NCI-H1930 (cell line): ENCODE data around the gene ADAMTSL3.
A peak's percentile ranks its signal among the peaks of the same experiment; 100 is the strongest.

Experiments
- DNase-seq, 2 experiments: peaks; one replicate each; lab custom pipeline; 2025; lab: John Stamatoyannopoulos, UW

Gene ADAMTSL3

DNA sequence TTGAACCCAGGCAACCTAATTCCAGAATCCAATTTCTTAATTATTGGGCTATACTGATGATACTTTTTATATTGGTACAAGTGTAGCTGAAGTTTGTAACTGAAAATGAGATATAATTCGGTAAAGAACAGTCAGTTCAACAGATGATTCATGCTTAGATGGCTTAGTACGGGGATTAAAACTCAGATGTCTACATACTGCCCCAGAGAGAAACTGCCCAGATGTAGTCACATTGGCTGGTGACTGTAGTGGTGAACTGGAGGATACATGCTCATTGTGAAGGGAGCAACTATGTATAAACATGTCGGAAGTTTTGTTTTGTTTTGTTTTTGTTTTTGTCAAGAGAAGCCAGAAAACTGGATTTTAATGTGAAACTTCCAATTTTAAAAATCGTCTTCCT is 179.6 kb downstream of the ADAMTSL3 start:
- DNase-seq = no peak

DNA sequence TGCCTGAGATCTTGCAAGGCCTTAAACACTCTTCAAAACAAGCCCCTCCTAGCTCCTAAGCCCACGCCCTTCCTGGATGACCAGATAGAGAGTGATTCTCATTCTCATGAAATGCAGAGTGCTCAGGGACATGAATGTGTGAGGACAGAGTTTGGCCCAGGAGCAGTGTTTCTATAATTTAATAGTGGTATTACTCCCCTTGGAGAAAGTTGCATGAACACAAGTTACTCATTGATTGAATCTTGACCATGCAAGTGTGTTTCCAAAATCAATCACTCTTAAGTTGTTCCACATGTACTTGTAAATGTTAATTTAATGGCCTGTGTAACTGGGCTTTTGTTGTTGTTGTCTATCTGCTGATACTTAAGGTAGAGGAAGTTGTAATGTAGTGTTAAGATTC is 181.6 kb downstream of the ADAMTSL3 start:
- DNase-seq = no peak

DNA sequence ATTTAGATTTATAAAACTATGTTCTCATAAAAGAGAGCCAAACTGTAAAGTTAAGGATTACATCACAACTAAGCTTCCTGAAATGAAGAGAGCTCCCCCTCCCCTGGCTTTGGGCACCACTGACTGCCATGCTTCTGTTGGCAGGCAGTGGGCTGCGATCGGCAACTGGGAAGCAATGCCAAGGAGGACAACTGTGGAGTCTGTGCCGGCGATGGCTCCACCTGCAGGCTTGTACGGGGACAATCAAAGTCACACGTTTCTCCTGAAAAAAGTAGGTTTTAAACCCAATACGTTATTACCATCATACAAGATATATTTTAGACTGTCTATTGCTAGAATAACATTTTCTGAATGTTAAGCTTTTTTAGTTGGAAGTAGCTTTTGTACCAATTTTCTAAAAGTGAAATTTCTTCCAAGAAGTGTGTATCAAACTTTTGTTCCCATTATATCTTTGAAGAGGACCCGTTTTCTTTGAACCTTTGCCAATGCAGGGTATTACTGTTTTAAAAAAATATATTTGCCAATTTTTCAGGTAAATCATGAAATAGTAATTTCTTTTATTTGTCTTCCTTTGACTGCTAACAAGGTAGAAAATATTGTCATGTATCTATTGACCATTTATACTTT is 184.1 kb downstream of the ADAMTSL3 start:
- DNase-seq = peak; percentile 1 to 3

DNA sequence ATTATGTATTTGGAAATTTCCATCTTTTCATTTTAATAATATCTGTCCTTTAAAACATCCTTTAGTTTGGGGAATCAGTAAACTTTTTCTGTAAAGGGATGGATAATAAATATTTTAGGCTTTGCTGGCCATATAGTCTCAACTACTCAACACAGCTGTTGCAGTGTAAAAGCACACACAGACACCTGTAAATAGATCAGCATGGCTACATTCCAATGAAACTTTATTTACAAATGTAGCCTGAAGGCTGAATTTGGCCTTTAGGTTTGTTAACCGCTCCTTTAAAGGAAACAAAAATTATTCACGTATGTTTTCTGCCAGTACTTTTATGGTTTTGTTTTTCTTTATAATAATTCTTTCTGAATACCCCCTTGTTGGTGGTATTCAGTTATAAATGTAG is 184.8 kb downstream of the ADAMTSL3 start:
- no peak for DNase-seq

DNA sequence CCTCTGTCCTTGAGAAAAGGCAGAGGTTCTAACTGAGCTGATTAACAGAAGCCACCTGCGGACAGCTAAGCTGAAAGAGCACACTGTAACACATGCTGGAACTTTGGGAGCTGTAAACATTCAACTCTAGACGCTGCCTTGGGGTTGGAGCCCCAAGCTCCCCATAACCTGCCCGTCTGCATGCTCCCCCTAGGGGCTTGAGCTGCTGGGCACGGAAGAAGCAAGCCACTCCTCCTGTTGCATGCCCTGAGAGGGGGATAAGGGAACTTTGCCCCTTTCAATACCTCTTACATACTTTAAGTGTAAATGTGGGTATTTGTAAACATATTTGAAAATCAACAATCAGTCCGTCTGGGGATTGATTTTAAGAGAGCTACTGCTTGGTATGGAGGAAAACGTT is 188.4 kb downstream of the ADAMTSL3 start:
- no peak for DNase-seq

DNA sequence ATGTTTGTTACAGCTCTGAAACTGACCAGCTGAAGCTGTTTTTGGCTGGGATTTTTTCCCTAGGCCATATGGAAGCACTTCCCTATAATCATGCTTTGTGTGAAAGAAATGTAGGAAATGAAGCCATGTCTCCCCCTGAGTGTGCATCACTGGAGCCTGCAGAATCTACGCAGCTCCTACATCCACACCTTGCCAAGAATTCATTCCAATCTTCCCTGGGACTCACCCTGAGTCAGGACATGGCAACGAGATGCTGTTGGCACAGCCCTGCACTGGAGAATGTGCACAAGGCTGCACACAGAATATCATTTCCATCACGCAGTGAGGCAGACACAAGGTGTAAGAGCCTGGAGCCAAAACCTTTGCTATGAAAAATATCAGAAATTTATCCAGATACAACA is 189.5 kb downstream of the ADAMTSL3 start:
- no peak for DNase-seq

DNA sequence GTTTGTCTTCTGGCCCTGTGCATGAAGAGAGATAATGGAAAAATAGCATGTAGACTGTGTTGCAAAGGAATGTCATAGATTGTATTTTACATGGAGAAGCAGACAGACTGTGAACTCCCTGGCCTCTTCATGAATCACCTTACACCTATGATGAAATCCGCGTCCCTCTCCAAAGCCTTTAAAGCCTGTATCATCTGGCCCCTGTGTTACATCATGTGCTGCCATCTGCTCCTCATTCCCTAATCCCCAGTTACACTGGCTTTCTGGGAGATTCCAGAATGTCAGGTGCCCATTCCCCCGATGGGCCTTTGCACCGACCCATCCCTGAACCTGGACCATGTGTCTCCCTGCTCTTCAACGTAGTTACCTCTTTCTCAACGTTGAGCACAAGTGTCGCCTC is 190.8 kb downstream of the ADAMTSL3 start:
- DNase-seq = no peak

DNA sequence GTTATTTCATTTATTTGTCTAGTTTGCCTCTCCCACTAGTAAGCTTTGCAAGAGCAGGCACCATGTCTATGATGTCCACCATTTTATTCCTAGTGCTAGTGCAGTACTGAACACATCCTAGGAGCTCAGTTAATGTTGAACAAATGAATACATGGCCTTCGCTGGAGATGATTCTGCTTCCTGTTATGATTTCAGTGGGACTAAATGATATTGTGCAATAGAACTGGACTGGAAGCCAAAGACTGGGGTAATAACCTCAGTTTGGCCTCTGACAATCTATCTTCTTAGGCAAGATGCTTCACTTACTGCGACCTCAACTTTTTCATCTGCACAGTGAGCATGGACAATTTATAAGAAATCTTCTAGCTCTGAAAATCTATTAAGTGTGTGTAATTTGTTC is 191.3 kb downstream of the ADAMTSL3 start:
- no peak for DNase-seq

DNA sequence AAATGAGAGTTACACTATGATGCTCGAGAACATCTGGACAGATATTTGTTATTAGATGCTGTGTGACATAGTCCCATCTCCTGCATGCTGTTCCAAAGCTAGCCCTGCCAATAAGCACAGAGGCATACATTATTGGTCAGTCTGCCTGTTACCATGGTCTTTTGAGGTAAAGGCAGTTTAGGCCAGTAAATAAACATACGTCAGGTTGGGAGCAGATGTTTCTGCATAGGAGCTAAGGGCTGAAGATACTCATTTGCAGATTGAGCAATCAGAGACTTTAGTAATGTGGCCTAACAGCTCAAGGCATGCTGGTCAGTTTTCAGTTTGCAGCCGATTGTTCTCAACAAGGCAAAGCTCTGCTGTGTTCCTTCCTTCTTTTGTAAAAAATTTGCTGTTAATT is 192.9 kb downstream of the ADAMTSL3 start:
- DNase-seq = no peak

DNA sequence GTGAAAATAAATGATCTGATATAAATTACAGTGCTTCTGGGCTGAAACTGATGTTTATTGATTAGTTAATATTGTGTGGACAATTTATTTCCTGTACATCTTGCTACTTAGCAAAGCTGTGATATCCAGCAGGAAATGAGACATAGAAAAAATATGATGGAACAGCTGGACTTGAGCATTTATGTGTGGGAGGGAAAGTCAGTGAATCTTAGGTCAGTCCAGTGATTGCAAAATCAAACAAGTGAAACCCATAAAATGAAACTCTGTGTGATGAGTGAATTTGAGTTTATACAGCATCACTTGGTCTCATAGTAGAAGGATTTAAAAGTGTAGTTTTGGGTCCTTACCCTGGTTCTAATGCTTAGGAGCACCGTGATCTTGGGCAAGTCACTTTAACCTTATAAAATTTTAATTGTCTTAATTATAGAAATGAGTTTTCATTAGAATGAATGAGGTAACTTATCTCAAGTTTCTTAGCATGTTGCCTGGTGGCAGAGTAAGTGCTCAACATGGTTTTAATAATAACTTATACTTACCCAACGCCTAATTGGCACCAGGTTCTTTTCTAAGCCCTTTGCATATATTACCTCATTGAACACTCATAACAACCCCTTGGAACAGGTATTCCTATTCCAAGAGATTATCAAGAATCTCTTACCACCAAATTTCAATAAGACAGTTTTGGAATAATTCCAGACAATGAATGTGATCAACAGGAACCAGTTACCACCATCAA is 194.6 kb downstream of the ADAMTSL3 start:
- no peak for DNase-seq

DNA sequence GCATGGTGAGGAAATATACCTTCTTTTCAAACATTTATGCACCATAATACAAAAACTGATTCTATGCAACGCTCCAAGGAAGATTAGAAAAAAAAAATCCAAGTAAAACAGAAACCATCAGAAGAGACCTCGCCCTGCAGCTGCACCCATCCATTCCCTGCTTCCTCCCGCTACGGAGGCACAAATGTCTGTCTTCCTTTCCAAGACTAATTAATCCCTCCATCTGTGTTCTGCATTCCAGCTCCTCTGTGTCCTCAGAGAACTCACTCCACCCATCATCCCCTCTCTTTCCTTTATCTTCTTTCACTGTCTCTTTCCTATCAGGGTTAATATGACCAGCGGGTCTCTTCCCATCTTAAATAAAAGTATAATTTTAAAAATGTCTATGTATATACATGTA is 196.1 kb downstream of the ADAMTSL3 start:
- no peak for DNase-seq

DNA sequence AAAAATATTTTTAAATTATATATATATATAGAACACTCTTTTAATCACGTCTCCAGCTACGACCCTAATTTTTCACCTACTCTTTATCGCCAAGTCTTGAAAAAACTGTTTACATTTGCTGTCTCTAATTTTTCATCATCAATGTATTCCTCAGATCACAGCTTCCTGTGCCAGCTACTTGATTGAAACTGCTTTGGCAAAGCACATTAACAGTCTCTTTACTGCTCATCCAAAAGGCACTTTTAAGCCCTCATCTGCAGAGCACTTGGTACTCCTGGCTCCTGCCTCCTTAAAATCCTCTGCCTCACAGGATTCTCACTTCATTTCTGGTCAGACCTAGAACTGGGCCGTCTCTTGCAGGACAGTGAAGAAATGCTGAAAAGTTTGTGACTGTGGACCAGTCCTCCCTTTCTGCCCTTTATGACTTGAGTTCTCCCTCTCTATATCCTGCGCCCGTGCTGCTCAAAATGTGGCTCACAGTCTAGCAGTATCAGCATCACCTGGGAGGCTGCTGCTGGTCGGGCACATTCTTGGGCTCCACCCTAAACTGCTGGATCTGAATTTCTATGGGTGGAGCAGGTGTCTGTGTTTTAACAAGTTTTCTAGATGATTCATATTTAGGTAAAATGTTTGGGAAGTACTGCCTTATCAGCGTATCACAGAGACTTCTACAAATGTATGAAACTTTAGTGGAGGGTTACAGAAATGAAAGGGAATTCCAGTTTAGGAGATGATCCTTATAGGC is 196.8 kb downstream of the ADAMTSL3 start:
- no peak for DNase-seq

DNA sequence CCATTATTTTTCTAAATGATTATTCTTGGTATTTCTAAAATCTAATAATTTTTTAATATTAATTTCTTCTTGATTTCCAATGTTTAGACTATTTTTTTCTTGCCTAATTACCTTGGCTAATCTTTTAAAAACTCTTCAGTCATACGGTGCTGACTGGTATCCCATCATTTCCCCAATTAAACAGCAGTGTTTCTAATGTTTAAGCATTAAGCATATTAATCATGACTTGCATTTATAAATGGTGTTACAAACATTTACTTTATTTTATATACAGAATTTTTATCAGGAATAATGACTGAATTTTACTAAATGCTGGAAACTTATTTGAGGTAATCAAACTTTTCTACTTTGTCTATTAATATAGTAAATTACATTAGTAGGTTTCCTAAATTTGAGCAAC is 199.3 kb downstream of the ADAMTSL3 start:
- no peak for DNase-seq

DNA sequence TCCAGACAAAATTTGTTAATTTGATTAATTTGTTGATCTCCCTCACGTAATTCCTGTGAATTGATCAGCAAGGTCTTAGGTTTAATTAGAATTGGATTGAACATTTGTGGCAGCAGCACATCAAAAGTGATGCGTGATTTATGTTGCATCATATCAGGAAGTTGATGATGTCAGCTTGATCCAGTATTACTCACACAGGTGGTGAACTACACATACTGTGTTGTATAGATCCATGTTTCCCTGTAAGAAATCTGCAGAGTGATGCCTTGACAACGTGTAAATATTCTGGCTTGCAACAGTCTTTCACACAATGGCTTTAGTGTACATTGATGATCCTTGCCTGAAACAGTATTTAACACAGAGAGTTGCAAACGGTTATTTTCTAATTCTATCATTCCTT is 200.4 kb downstream of the ADAMTSL3 start:
- DNase-seq = no peak

DNA sequence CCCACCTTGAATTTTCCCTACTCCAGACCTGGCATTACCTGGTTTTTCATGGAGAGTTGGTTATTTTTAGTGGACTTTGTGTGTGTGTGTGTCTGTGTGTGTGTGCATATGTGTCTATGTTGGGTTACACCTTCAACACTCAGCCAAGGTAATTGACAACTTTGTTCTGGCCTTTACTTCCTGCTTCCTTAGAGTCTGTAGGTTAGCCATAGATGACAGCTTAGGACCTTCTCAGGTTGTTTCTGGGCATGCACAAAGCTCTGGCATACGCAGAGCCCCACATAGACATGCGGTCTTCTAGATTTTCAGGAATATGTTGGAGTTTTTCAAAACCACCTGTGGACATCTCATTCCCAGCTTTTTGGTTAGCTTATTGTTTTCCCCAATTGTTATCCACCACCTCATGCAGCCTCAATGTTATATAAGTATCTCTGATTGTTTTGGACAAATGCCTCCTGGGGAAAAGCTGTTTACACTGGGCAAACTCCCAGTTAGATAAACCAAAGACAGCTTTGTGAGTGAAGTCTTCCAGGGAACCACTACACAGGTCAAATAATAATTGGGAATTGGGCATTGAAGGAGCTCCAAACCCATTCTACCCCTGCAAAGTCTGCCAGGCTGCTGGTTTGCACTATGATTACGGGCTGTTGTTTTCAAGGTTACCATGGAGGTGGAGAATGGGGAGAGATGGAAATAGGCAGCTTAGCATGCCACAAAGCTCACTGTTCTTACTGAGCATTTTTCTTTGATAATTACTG is 201.2 kb downstream of the ADAMTSL3 start:
- DNase-seq = no peak

DNA sequence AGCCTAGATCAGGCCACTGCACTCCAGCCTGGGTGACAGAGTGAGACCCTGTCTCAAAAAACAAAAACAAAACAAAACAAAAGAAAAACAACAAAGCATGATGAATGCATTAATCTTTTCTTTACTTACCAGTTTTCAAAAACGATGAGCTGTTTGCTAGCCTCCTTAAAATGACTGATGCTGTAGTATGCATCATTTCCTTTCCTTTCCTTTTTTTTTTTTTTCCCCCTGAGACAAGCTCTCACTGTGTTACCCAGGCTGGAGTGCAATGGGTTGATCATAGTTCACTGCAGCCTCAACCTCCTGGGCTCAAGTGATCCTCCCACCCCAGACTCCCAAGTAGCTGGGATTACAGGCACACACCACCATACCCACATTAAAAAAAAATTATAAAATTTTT is 202.0 kb downstream of the ADAMTSL3 start:
- no peak for DNase-seq

DNA sequence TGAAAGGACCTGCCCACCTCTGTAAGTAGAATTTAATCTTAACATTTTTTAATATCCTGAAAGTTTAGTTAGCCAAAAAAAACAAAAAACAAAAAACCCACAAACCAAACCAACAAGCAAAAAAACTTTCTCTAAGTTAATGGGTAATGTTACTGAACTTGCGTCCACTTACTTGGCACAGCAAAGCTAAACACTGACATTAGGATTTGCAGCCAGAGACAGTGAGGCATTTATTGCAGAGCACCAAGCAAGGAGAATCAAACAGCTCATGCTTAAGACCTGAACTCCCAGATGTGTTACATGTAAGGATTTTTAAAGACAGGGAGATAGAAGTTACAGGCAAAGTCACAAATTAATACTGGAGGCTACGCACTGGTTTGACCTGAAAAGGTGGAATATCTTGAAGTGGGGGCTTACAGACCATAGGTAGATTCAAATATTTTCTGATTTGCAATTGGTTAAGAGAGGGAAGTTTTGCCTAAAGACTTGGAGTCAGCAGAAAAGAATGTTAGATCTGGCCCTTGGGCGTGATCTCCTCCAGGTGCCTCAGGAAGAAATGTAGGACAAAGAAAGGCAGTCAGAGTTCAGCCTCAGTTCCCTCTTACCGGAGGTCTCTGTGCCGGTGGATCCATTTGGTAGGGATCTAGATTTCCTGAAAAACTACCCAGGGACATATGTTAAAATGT is 205.0 kb downstream of the ADAMTSL3 start:
- DNase-seq = no peak

DNA sequence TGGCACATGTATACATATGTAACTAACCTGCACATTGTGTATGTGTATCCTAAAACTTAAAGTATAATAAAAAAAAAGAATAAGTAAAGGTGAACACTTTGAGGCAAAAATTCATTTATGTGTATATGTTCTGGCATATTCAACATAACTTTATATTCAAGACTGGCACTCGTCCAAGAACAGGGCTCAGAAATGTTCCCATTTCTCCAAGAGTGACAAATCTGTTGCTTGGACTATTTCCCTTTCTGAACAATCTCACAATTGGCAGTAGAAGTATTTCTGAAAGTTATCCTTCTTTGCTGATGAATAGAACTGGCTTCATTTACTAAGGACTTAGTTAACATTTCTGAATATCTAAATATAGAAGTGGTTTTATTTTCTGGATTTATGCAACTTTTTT is 212.8 kb downstream of the ADAMTSL3 start:
- no peak for DNase-seq

DNA sequence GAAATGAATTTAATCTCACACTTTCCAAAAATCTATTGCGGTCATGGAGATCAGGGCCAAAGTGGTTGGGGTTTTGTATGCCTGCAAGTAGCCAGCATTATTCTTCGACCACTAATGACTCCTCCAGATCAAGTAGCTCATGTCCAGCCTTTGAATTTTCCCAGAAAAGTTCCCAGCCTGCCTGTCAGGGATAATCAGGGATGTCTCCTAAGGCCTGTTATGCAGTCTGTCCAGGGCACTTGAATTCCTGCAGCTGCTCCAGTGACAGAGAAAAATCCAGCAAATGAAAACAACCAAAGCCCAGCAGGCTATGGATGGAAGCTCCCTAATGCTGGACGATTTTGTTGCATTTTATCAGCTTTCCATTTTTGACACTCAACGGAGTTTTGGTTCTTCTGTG is 215.4 kb downstream of the ADAMTSL3 start:
- no peak for DNase-seq

DNA sequence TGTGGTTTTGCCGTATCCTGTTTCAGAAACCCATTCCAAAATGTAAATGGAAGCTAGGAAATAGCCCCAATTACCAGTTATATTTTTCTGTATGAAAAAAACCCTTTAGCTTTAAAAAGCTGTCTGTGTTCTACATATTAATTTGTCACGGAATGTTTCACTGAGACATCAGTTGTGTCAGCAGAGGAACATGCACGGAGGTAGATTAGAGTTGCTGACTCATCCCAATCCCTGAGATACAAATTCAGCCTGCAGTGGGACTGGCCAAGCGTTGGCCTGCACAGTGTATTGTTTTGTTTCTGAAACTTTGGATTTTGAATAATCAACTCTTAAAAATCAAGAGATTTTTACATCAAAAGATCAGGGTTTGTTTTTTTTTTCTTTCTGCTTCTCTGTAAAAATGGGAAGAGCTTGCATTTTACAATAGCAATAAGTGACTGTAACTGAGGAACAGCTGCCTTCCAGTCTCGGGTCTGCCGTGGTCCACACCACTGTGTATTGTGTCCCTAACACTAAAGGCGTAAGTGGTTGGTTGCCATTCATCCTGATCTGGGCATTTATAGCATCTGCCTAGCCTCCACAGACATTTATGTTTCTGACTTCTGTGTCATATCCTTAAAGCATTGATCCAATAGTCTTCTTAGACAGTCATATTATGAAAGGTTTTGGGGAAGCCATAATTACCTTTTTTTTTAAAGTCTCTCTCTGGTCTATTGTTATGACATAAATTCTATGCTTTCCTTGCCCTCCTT is 218.1 kb downstream of the ADAMTSL3 start:
- DNase-seq = no peak

DNA sequence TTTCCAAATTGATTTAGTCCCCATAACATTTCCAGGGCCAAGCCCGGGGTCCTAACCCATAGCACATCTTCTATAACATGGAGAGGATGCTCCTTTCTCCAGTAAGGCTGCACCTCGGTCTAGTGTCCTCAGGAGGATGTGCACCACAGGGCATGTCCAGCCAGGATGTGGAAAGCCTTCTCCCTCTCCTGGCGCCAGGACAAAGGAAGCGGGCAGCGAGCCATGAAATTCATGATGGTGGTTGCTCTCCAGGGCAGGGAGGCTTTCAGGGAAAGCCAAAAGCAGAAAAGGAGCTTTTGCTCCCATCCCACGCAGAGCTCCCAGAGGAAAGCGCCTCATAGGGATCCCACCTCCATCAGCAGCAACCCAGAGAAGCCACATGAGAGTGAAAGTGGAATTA is 220.0 kb downstream of the ADAMTSL3 start:
- no peak for DNase-seq
